ENCODE measurements around the gene SUCNR1. TPM values are rescaled to one million over a fixed set of nuclear protein-coding genes. Genes with fewer than 3 reads are reported as not detected.

The SUCNR1 gene
- total RNA-seq, 4 donors from 2014 or later: 0.60 to 0.87 (median 0.84) TPM; not detected in 1

- Histone ChIP-seq H3K27ac (no peak overlapping the region), H3K9me3 (peaks cover 0 to 17% (median 3%) of the 10 kb centered on the region in 4 donors), H3K4me1 (no peaks in the 10 kb centered on the region), H3K36me3 (no peaks in the 10 kb centered on the region), H3K27me3 (no peaks in the 10 kb centered on the region), H3K4me3 (no peak overlapping the region)
- TF ChIP-seq EP300 (IDR thresholded peaks at IDR 0.05): no peak
- TF ChIP-seq, protein P1, sequence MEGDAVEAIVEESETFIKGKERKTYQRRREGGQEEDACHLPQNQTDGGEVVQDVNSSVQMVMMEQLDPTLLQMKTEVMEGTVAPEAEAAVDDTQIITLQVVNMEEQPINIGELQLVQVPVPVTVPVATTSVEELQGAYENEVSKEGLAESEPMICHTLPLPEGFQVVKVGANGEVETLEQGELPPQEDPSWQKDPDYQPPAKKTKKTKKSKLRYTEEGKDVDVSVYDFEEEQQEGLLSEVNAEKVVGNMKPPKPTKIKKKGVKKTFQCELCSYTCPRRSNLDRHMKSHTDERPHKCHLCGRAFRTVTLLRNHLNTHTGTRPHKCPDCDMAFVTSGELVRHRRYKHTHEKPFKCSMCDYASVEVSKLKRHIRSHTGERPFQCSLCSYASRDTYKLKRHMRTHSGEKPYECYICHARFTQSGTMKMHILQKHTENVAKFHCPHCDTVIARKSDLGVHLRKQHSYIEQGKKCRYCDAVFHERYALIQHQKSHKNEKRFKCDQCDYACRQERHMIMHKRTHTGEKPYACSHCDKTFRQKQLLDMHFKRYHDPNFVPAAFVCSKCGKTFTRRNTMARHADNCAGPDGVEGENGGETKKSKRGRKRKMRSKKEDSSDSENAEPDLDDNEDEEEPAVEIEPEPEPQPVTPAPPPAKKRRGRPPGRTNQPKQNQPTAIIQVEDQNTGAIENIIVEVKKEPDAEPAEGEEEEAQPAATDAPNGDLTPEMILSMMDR (IDR thresholded peaks at IDR 0.05): no peak
- TF ChIP-seq POLR2A (IDR thresholded peaks at IDR 0.05): no peak
- 86 to 87% methylated on average over 10 to 11 of the region's 11 CpGs for WGBS, 2 donors
- DNase-seq (ENCODE audit: low spot score in 2 of 2): no peak
Observed at GRCh38 chr3:151852074-151852811, 21.2 kb upstream of the SUCNR1 start.

DNA sequence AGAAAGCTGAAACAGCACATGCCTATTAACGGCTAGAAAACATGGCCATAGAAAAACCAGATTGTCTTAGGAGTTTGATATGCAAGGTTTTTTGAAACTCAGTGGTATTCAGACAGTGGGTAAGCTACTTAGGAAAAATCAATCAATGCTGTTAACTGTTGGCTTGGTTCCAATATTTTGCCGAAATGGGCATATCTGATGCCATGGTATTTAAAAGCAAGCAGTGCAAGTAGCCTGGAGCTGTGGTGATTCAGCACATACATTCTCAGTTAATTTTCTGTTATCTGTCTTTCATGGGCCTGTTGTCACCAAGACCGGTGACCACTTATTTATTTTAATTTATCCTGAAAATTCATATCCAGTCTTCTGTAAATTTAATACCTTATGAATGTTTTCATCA, 17.3 kb upstream of the SUCNR1 start:
- peaks cover 0 to 9% (median 0%) of the 10 kb centered on the region in 4 donors for H3K4me1 ChIP-seq
- H3K9me3 ChIP-seq: no peaks in the 10 kb centered on the region
- H3K27ac ChIP-seq: no peak overlapping the region
- 95 to 96% methylated on average over 3 of the region's 3 CpGs for WGBS, 2 donors
- no peak overlapping the region for H3K4me3 ChIP-seq
- no peaks in the 10 kb centered on the region for H3K27me3 ChIP-seq
- H3K36me3 ChIP-seq: no peaks in the 10 kb centered on the region
- no peak for DNase-seq (ENCODE audit: low spot score in 2 of 2)
- TF ChIP-seq POLR2A (IDR thresholded peaks at IDR 0.05): no peak
- TF ChIP-seq EP300 (IDR thresholded peaks at IDR 0.05): no peak
- TF ChIP-seq, protein P1 (IDR thresholded peaks at IDR 0.05): no peak

- Histone ChIP-seq H3K27ac (no peak overlapping the region), H3K36me3 (no peaks in the 10 kb centered on the region), H3K27me3 (no peaks in the 10 kb centered on the region), H3K4me1 (peaks cover 0 to 9% (median 0%) of the 10 kb centered on the region in 4 donors), H3K4me3 (no peak overlapping the region), H3K9me3 (no peaks in the 10 kb centered on the region)
- WGBS, 2 donors: 95 to 100% methylated on average over 2 of the region's 2 CpGs
- DNase-seq (ENCODE audit: low spot score in 2 of 2): no peak
- no peak for TF ChIP-seq POLR2A (IDR thresholded peaks at IDR 0.05)
- no peak for TF ChIP-seq EP300 (IDR thresholded peaks at IDR 0.05)
- TF ChIP-seq, protein P1 (IDR thresholded peaks at IDR 0.05): no peak
Observed at GRCh38 chr3:151856641-151857040, 16.8 kb upstream of the SUCNR1 start.

- Histone ChIP-seq H3K4me3 (no peak overlapping the region), H3K36me3 (no peaks in the 10 kb centered on the region), H3K27ac (no peak overlapping the region), H3K4me1 (peaks cover 0 to 9% (median 0%) of the 10 kb centered on the region in 4 donors), H3K9me3 (no peaks in the 10 kb centered on the region), H3K27me3 (no peaks in the 10 kb centered on the region)
- DNase-seq (ENCODE audit: low spot score in 2 of 2): no peak
- TF ChIP-seq POLR2A (IDR thresholded peaks at IDR 0.05) (no peak), EP300 (IDR thresholded peaks at IDR 0.05) (no peak)
- TF ChIP-seq, protein P1 (IDR thresholded peaks at IDR 0.05): no peak
- 60 to 64% methylated on average over 2 of the region's 2 CpGs for WGBS, 2 donors
Observed at GRCh38 chr3:151859233-151859673, 14.2 kb upstream of the SUCNR1 start.

GRCh38 chr3:151859905-151860304, 13.5 kb upstream of the SUCNR1 start:
- H3K27ac ChIP-seq: no peak overlapping the region
- H3K4me3 ChIP-seq: no peak overlapping the region
- H3K36me3 ChIP-seq: no peaks in the 10 kb centered on the region
- no peaks in the 10 kb centered on the region for H3K9me3 ChIP-seq
- H3K27me3 ChIP-seq: no peaks in the 10 kb centered on the region
- TF ChIP-seq EP300 (IDR thresholded peaks at IDR 0.05) (no peak), POLR2A (IDR thresholded peaks at IDR 0.05) (no peak)
- TF ChIP-seq, protein P1 (IDR thresholded peaks at IDR 0.05): no peak
- no peak for DNase-seq (ENCODE audit: low spot score in 2 of 2)
- peaks cover 0 to 9% (median 2%) of the 10 kb centered on the region in 4 donors for H3K4me1 ChIP-seq
